CD14-positive monocyte (primary cell): ENCODE results near the gene PKNOX2. TPM values are rescaled to one million over a fixed set of nuclear protein-coding genes. Genes with fewer than 3 reads are reported as not detected.

ENCODE experiments used
- DNase-seq, 3 donors: peaks; one replicate each; pipeline ENCODE4 v3.0.0-alpha.2; 2011 to 2022
- H2AFZ ChIP-seq: 2 replicates; pipeline ENCODE4 v1.6.0; 2012; ENCODE audit warnings: mild to moderate bottlenecking, low read depth, low read length, inconsistent platforms; ENCODE audit not compliant: insufficient read depth, poor library complexity, severe bottlenecking
- H3K27ac ChIP-seq, 2 donors: 1 replicate in 1 of 2; 2 replicates in 1 of 2; pipeline ENCODE4 v1.5.1; 2012 to 2013; ENCODE audit warnings: low read length in 2 of 2, control low read depth in 1 of 2, inconsistent platforms in 1 of 2, low read depth in 1 of 2, mild to moderate bottlenecking in 1 of 2
- H3K27me3 ChIP-seq, 2 donors: one replicate each; pipeline versions ENCODE4 v1.6.0 to v1.6.1; 2011 to 2013; ENCODE audit warnings: low read length in 2 of 2; ENCODE audit not compliant: control insufficient read depth in 2 of 2, insufficient read depth in 2 of 2
- H3K36me3 ChIP-seq, 2 donors: replicated peaks in 1 of 2; 1 replicate in 1 of 2; 2 replicates in 1 of 2; pipeline versions ENCODE4 v1.5.1 to v1.6.1; 2012 to 2013; ENCODE audit warnings: low read length in 2 of 2, control low read depth in 1 of 2, inconsistent platforms in 1 of 2, mild to moderate bottlenecking in 1 of 2; ENCODE audit not compliant: insufficient read depth in 2 of 2, control insufficient read depth in 1 of 2
- H3K4me1 ChIP-seq, 2 donors: 1 replicate in 1 of 2; 2 replicates in 1 of 2; pipeline versions ENCODE4 v1.5.1 to v1.6.1; 2012 to 2013; ENCODE audit warnings: low read length in 2 of 2, control low read depth in 1 of 2, inconsistent platforms in 1 of 2, mild to moderate bottlenecking in 1 of 2, moderate library complexity in 1 of 2; ENCODE audit not compliant: insufficient read depth in 2 of 2, control insufficient read depth in 1 of 2
- H3K4me2 ChIP-seq: replicated peaks from 2 replicates; pipeline ENCODE3; 2012; ENCODE audit warnings: low read length, moderate library complexity, mild to moderate bottlenecking; ENCODE audit not compliant: poor library complexity, severe bottlenecking; ENCODE audit errors: extremely low read depth
- H3K4me3 ChIP-seq, 3 experiments: fragments of 200-600 bp in 1 of 3; sonication (generic) in 1 of 3; replicated peaks in 1 of 3; 1 replicate in 2 of 3; 2 replicates in 1 of 3; pipeline ENCODE4 v1.5.1; 2011 to 2013; ENCODE audit warnings: low read length in 3 of 3, mild to moderate bottlenecking in 3 of 3, control low read depth in 2 of 3, low read depth in 2 of 3, inconsistent platforms in 1 of 3, moderate library complexity in 1 of 3
- H3K79me2 ChIP-seq: 2 replicates; pipeline ENCODE4 v1.6.0; 2012; ENCODE audit warnings: mild to moderate bottlenecking, control low read depth, inconsistent platforms, low read length, moderate library complexity; ENCODE audit not compliant: insufficient read depth
- H3K9ac ChIP-seq: 2 replicates; pipeline ENCODE4 v1.6.0; 2017; ENCODE audit warnings: low read length, mild to moderate bottlenecking; ENCODE audit not compliant: insufficient read depth, poor library complexity, severe bottlenecking
- H3K9me3 ChIP-seq, 2 donors: replicated peaks in 1 of 2; 1 replicate in 1 of 2; 2 replicates in 1 of 2; pipeline versions ENCODE4 v1.5.1 to v1.6.1; 2012 to 2013; ENCODE audit warnings: low read length in 2 of 2, control low read depth in 1 of 2; ENCODE audit not compliant: control insufficient read depth in 1 of 2, insufficient read depth in 1 of 2
- H4K20me1 ChIP-seq: 2 replicates; pipeline ENCODE4 v1.6.0; 2012; ENCODE audit warnings: mild to moderate bottlenecking, low read length, control low read depth, moderate library complexity; ENCODE audit not compliant: insufficient read depth
- H3K27ac Mint-ChIP-seq, 7 donors: one replicate each; pipeline ENCODE4 v1.8.0; 2020; ENCODE audit warnings: mild to moderate bottlenecking in 7 of 7, mixed read lengths in 7 of 7, moderate library complexity in 6 of 7, inconsistent platforms in 2 of 7
- H3K27me3 Mint-ChIP-seq, 3 donors: one replicate each; pipeline ENCODE4 v1.8.0; 2021 to 2022; ENCODE audit warnings: low read depth in 3 of 3, mild to moderate bottlenecking in 3 of 3, mixed read lengths in 3 of 3, moderate library complexity in 3 of 3, inconsistent platforms in 1 of 3
- H3K36me3 Mint-ChIP-seq, 2 donors: one replicate each; pipeline ENCODE4 v1.8.0; 2020; ENCODE audit warnings: mixed read lengths in 2 of 2, inconsistent platforms in 1 of 2, mild to moderate bottlenecking in 1 of 2
- H3K4me1 Mint-ChIP-seq: one replicate; pipeline ENCODE4 v1.8.0; 2020; ENCODE audit warnings: mild to moderate bottlenecking, mixed read lengths
- H3K4me3 Mint-ChIP-seq, 2 donors: one replicate each; pipeline ENCODE4 v1.8.0; 2020; ENCODE audit warnings: mild to moderate bottlenecking in 2 of 2, mixed read lengths in 2 of 2, moderate library complexity in 1 of 2
- H3K9me3 Mint-ChIP-seq, 7 donors: one replicate each; pipeline ENCODE4 v1.8.0; 2020 to 2022; ENCODE audit warnings: mixed read lengths in 7 of 7, mild to moderate bottlenecking in 6 of 7, moderate library complexity in 6 of 7, inconsistent platforms in 2 of 7
- CTCF ChIP-seq: fragments of 200-600 bp; IDR thresholded peaks from one replicate; pipeline ENCODE4 v1.8.0; 2022; ENCODE audit warnings: antibody characterized with exemption, mild to moderate bottlenecking
- WGBS: methylation state at CpG from one replicate; pipeline ENCODE4 v1.1.5; 2013; ENCODE audit warnings: missing lambda C conversion rate; ENCODE audit not compliant: insufficient coverage; 5-methylcytosine and 5-hydroxymethylcytosine counted together
- intact Hi-C, 2 donors: fragments of 100-400 bp; cut with micrococcal nuclease; formaldehyde crosslinking; loops; one replicate each; pipeline versions ENCODE4 v1.15.0 to v1.15.1; 2023
- polyA plus RNA-seq, 3 donors: library from polyadenylated mRNA; depleted of rRNA in 1 of 3; unstranded in 2 of 3; stranded (reverse) in 1 of 3; fragments of 300-500 nt in 2 of 3; fragments of >200 nt in 1 of 3; fragmentation: Illumina TruSeq in 2 of 3; gene quantifications; 1 replicate in 2 of 3; 2 replicates in 1 of 3; pipeline ENCODE4 v1.2.3, GENCODE V29; 2012 to 2021

The PKNOX2 gene
- polyA plus RNA-seq, 3 donors: not detected

DNA sequence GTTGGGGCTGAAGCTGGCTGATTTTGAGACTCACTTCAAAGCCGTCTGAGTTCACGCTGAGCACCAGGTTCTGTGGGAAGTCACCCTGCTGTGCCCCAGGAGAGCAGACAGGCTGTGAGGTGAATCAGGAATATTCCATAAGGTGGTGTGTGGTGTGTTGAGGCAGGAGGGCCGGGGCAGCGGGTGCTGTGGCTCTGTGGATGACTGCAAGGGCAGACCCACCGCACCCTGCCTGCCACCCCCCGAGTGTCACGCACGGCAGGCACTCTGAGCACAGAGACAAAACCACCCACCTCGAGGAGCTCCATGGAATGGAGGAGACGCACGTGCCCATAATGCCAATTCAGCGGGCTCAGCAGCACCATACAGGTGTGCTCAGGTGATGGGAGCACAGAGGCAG is 147.8 kb downstream of the PKNOX2 start:
- peaks cover 0 to 14% (median 4%) of the 10 kb centered on the region in 3 donors for H3K27me3 Mint-ChIP-seq
- TF ChIP-seq CTCF: no peak
- H3K79me2 ChIP-seq: no peaks in the 10 kb centered on the region
- no peak overlapping the region for H3K4me3 Mint-ChIP-seq
- H3K36me3 ChIP-seq: no peaks in the 10 kb centered on the region
- no peaks in the 10 kb centered on the region for H3K27me3 ChIP-seq
- no peak overlapping the region for H3K27ac ChIP-seq
- intact Hi-C loops: no loop called here
- no peaks in the 10 kb centered on the region for H3K4me1 ChIP-seq
- no peaks in the 10 kb centered on the region for H4K20me1 ChIP-seq
- no peak overlapping the region for H3K4me2 ChIP-seq
- peaks cover 0 to 2% (median 0%) of the 10 kb centered on the region in 7 donors for H3K9me3 Mint-ChIP-seq
- peak overlapping the region in 1 of 7 donors; percentile 47 for H3K27ac Mint-ChIP-seq
- no peak overlapping the region for H3K9ac ChIP-seq
- no peak overlapping the region for H2AFZ ChIP-seq
- no peaks in the 10 kb centered on the region for H3K36me3 Mint-ChIP-seq
- WGBS: 98% methylated on average over 12 of the region's 12 CpGs
- H3K4me3 ChIP-seq: no peak overlapping the region
- H3K9me3 ChIP-seq: no peaks in the 10 kb centered on the region
- H3K4me1 Mint-ChIP-seq: no peaks in the 10 kb centered on the region
- no peak for DNase-seq

DNA sequence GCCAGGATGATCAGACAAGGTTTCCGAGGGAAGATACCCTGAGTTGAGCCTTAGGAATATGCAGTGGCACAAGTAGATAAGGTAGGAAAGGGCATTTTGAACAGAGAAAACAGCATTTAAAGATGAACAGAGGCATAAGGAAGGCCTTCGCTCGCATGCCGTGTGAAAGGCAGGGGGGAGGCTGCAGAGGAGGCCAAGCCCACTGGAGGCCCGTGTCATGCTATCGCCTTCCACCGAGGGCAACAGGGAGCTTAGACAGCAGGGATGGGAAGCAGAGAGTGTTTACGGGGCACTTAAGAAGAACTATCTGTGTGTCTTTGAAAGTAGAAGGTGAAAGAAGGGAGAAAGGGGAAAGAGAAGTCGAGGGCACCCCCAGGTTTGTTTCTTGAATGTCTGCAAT is 148.3 kb downstream of the PKNOX2 start:
- Histone ChIP-seq H3K4me3 (no peak overlapping the region), H3K9ac (no peak overlapping the region), H3K4me2 (no peak overlapping the region), H3K9me3 (no peaks in the 10 kb centered on the region), H3K36me3 (no peaks in the 10 kb centered on the region), H3K4me1 (no peaks in the 10 kb centered on the region), H2AFZ (no peak overlapping the region), H3K79me2 (no peaks in the 10 kb centered on the region), H3K27me3 (no peaks in the 10 kb centered on the region), H3K27ac (no peak overlapping the region), H4K20me1 (no peaks in the 10 kb centered on the region)
- 89% methylated on average over 8 of the region's 9 CpGs for WGBS
- Mint-ChIP-seq H3K36me3 (no peaks in the 10 kb centered on the region), H3K4me1 (no peaks in the 10 kb centered on the region), H3K27ac (no peak overlapping the region), H3K9me3 (peaks cover 0 to 2% (median 0%) of the 10 kb centered on the region in 7 donors), H3K4me3 (no peak overlapping the region), H3K27me3 (peaks cover 0 to 14% (median 4%) of the 10 kb centered on the region in 3 donors)
- DNase-seq: no peak
- TF ChIP-seq CTCF: no peak
- intact Hi-C loops: no loop called here
